Testis (tissue), 2 donors: ENCODE data around the gene PRKAG2.

ENCODE experiments used
- CTCF ChIP-seq, 3 experiments: fragments of 450-650 bp in 2 of 3; fragments of 200-600 bp in 1 of 3; sonication (generic) in 1 of 3; IDR thresholded peaks; one replicate each; pipeline ENCODE4 v1.5.1; 2016 to 2019; ENCODE audit warnings: antibody characterized with exemption in 3 of 3, mild to moderate bottlenecking in 2 of 3, moderate library complexity in 1 of 3
- POLR2A ChIP-seq: fragments of 450-650 bp; IDR thresholded peaks from one replicate; pipeline ENCODE4 v1.6.1; 2017; ENCODE audit warnings: antibody characterized with exemption, mild to moderate bottlenecking, moderate library complexity

DNA sequence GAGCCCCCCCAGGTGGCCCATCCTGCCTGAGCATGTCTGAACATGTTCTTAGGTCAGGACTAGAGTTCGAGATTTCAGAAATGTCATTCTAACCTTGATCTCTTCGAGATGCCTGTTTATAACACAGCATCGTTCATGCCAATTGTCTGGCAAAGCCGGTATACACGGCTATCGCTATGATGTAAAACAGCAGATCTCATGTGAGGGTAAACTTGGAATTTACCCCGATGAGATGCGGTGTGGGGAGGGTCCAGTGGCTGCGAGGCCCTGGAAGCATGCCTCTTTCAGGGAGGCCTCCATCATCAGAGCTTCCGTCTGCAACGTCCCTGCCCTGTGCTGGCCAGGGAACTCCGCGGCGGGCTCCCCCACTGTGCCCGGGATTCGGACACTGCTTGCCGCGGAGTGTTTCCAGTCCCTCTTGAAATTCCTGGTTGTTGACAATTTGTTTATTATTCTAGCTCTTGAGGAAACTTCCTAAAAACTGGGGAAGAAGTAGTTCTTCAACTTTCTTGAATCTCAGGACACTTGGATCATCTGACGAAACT is 188.6 kb downstream of the PRKAG2 start:
- no peak for TF ChIP-seq CTCF (IDR thresholded peaks at IDR 0.05)
- TF ChIP-seq POLR2A = no peak
